Uterus (tissue), 2 donors: ENCODE measurements around the gene CTRB1.

Experiments
- POLR2A ChIP-seq, 2 donors: fragments of 450-650 bp; IDR thresholded peaks; one replicate each; pipeline ENCODE4 v1.6.1; 2016; ENCODE audit warnings: antibody characterized with exemption in 2 of 2, mild to moderate bottlenecking in 1 of 2, moderate library complexity in 1 of 2
- TF ChIP-seq, protein P1 (sequence below), 4 experiments: fragments of 200-600 bp in 2 of 4; fragments of 450-650 bp in 2 of 4; sonication (generic) in 2 of 4; IDR thresholded peaks; one replicate each; pipeline ENCODE4 v1.5.1; 2016 to 2019; ENCODE audit warnings: antibody characterized with exemption in 4 of 4, mild to moderate bottlenecking in 2 of 4, moderate library complexity in 1 of 4

DNA sequence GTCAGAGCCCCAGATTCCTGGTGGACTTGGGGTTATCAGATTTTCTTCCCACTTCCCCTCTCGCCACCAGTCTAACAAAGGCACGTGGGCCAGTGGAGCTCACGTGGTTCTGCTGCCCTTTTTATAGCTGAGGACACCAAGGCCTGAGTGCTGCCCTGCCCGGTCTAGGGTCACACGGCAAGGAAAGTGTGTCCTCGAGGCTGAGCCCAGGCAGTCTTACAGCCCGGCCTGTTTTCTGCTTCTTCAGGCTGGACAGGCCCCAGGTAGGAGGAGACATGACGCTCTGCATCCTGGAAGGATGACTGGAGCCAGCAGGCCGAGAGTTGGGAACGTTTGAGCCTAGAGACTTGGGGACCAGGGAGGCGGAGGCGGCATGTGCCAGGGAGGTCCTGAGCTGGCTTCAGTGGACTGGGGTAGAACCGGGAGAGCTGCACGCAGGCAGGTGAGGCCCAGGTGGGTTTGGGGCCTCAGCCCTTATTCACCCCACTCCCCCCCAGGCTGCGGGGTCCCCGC, 3.5 kb downstream of the CTRB1 start:
- TF ChIP-seq, protein P1, sequence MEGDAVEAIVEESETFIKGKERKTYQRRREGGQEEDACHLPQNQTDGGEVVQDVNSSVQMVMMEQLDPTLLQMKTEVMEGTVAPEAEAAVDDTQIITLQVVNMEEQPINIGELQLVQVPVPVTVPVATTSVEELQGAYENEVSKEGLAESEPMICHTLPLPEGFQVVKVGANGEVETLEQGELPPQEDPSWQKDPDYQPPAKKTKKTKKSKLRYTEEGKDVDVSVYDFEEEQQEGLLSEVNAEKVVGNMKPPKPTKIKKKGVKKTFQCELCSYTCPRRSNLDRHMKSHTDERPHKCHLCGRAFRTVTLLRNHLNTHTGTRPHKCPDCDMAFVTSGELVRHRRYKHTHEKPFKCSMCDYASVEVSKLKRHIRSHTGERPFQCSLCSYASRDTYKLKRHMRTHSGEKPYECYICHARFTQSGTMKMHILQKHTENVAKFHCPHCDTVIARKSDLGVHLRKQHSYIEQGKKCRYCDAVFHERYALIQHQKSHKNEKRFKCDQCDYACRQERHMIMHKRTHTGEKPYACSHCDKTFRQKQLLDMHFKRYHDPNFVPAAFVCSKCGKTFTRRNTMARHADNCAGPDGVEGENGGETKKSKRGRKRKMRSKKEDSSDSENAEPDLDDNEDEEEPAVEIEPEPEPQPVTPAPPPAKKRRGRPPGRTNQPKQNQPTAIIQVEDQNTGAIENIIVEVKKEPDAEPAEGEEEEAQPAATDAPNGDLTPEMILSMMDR (IDR thresholded peaks at IDR 0.05) = no peak
- TF ChIP-seq POLR2A (IDR thresholded peaks at IDR 0.05) = no peak
